ENCODE measurements around the gene CRAT. TPM values are rescaled to one million over a fixed set of nuclear protein-coding genes. Genes with fewer than 3 reads are reported as not detected.

The CRAT gene
- total and polyA plus RNA-seq, 2 experiments from 2014 or later, result 40.4 to 64.6 TPM

- no peak overlapping the region for H3K4me3 ChIP-seq
- no peaks in the 10 kb centered on the region for H3K27me3 ChIP-seq
- H3K79me2 ChIP-seq, result peaks cover 20% of the 10 kb centered on the region
- H4K20me1 ChIP-seq (ENCODE audit: insufficient read depth, poor library complexity, severe bottlenecking), result no peaks in the 10 kb centered on the region
- TF ChIP-seq CTCF (IDR thresholded peaks at IDR 0.05; ENCODE audit: poor library complexity), result no peak
- TF ChIP-seq EZH2phosphoT487 (IDR thresholded peaks at IDR 0.05; ENCODE audit: low read depth, severe bottlenecking, unreplicated experiment), result no peak
- TF ChIP-seq EZH2 (IDR thresholded peaks at IDR 0.05; ENCODE audit: borderline replicate concordance), result no peak
- WGBS (ENCODE audit: low lambda C conversion rate, missing lambda C conversion rate), result 89% methylated on average over 6 of the region's 6 CpGs
- H3K9me3 ChIP-seq (ENCODE audit: low read depth), result no peaks in the 10 kb centered on the region
- no peak for DNase-seq (ENCODE audit: low spot score)
- H3K4me1 ChIP-seq (ENCODE audit: insufficient read depth), result peaks cover 32% of the 10 kb centered on the region
- no peaks in the 10 kb centered on the region for H3K36me3 ChIP-seq (replicated peaks; ENCODE audit: insufficient read depth, low read depth)
- H3K27ac ChIP-seq, result no peak overlapping the region
- H3K4me2 ChIP-seq, result no peak overlapping the region
- H2AFZ ChIP-seq, result no peak overlapping the region
- H3K9me2 ChIP-seq (replicated peaks; ENCODE audit: insufficient read depth), result no peaks in the 10 kb centered on the region
Observed at GRCh38 chr9:129148463-129149204, 38.0 kb upstream of the CRAT start.

GRCh38 chr9:129146441-129146941 is 35.9 kb upstream of the CRAT start:
- peak overlapping the region; percentile 45 for H3K4me2 ChIP-seq
- no peak overlapping the region for H3K4me3 ChIP-seq
- H3K4me1 ChIP-seq (ENCODE audit: insufficient read depth), result peaks cover 51% of the 10 kb centered on the region

GRCh38 chr9:129145841-129146292 is 35.3 kb upstream of the CRAT start:
- Histone ChIP-seq H3K27ac (peak overlapping the region; percentile 95), H4K20me1 (ENCODE audit: insufficient read depth, poor library complexity, severe bottlenecking) (no peaks in the 10 kb centered on the region), H3K27me3 (no peaks in the 10 kb centered on the region), H3K79me2 (peaks cover 41% of the 10 kb centered on the region), H3K4me1 (ENCODE audit: insufficient read depth) (peaks cover 58% of the 10 kb centered on the region), H2AFZ (no peak overlapping the region), H3K4me2 (peak overlapping the region; percentile 45), H3K4me3 (no peak overlapping the region), H3K9me3 (ENCODE audit: low read depth) (no peaks in the 10 kb centered on the region), H3K9me2 (replicated peaks; ENCODE audit: insufficient read depth) (no peaks in the 10 kb centered on the region), H3K36me3 (replicated peaks; ENCODE audit: insufficient read depth, low read depth) (no peaks in the 10 kb centered on the region)
- WGBS (ENCODE audit: low lambda C conversion rate, missing lambda C conversion rate), result 63% methylated on average over 7 of the region's 7 CpGs
- TF ChIP-seq EZH2 (IDR thresholded peaks at IDR 0.05; ENCODE audit: borderline replicate concordance), result no peak
- no peak for TF ChIP-seq EZH2phosphoT487 (IDR thresholded peaks at IDR 0.05; ENCODE audit: low read depth, severe bottlenecking, unreplicated experiment)
- TF ChIP-seq CTCF (IDR thresholded peaks at IDR 0.05; ENCODE audit: poor library complexity), result no peak
- peak; percentile 71 for DNase-seq (ENCODE audit: low spot score)

More at GRCh38 chr9:129146441-129146941, 35.9 kb upstream of the CRAT start:
- Histone ChIP-seq H3K9me3 (ENCODE audit: low read depth) (no peaks in the 10 kb centered on the region), H3K9me2 (replicated peaks; ENCODE audit: insufficient read depth) (no peaks in the 10 kb centered on the region), H2AFZ (no peak overlapping the region), H3K27me3 (no peaks in the 10 kb centered on the region), H4K20me1 (ENCODE audit: insufficient read depth, poor library complexity, severe bottlenecking) (no peaks in the 10 kb centered on the region), H3K36me3 (replicated peaks; ENCODE audit: insufficient read depth, low read depth) (no peaks in the 10 kb centered on the region), H3K27ac (peak overlapping the region; percentile 95), H3K79me2 (peaks cover 37% of the 10 kb centered on the region)
- peak; percentile 61 for DNase-seq (ENCODE audit: low spot score)
- no peak for TF ChIP-seq EZH2phosphoT487 (IDR thresholded peaks at IDR 0.05; ENCODE audit: low read depth, severe bottlenecking, unreplicated experiment)
- no peak for TF ChIP-seq CTCF (IDR thresholded peaks at IDR 0.05; ENCODE audit: poor library complexity)
- no peak for TF ChIP-seq EZH2 (IDR thresholded peaks at IDR 0.05; ENCODE audit: borderline replicate concordance)
- 62% methylated on average over 7 of the region's 8 CpGs for whole genome bisulfite sequencing (ENCODE audit: low lambda C conversion rate, missing lambda C conversion rate)

All from hepatocyte (in vitro differentiated cells).